Head of caudate nucleus (tissue), 42 donors: ENCODE measurements around the gene HSFX1.
"Not testable (repeated sequence)": the region's sequence is repeated elsewhere in the genome, so short reads cannot be mapped to it uniquely, and the experiment has no call there.

ENCODE experiments used
- DNase-seq, 42 donors: peaks; one replicate each; pipeline versions ENCODE4 v3.0.0 to v3.0.0-alpha.2; 2020 to 2021; ENCODE audit warnings: mixed read lengths in 7 of 42
- intact Hi-C: fragments of 100-400 bp; cut with DNase I; formaldehyde crosslinking; loops from one replicate; pipeline ENCODE4 v1.15.0; 2022

The HSFX1 gene, protein sequence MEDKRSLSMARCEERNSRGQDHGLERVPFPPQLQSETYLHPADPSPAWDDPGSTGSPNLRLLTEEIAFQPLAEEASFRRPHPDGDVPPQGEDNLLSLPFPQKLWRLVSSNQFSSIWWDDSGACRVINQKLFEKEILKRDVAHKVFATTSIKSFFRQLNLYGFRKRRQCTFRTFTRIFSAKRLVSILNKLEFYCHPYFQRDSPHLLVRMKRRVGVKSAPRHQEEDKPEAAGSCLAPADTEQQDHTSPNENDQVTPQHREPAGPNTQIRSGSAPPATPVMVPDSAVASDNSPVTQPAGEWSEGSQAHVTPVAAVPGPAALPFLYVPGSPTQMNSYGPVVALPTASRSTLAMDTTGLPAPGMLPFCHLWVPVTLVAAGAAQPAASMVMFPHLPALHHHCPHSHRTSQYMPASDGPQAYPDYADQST

GRCh38 chrX:149773768-149774167 lies at the start of gene HSFX1:
Gene HSFX1, plus strand, starts transcription at chrX:149774068. Its CDS starts 614 bp downstream, at chrX:149774682.
- DNase-seq, intact Hi-C loops: not testable (repeated sequence)

DNA sequence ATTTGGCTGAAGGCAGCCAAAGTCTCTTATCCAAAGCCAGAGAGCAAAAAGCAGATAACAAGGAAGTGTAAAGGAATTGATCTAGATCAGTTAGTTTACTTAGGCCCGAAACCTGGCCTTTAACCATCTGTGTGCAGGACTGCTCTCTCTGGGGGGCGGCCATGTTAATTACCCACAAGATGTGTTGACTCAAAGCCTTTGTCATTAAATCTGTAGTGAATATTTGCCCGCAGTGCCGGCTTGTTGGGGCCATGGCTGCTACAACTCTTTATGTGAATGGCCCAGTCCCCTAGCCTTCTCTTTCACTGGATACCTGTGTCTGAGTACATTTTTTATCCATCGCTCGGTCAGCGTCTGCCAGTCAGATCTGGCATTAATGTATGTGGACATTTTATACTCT lies 46.6 kb upstream of the HSFX1 start:
- intact Hi-C loops: not testable (repeated sequence)

GRCh38 chrX:149742269-149742668 lies 31.6 kb upstream of the HSFX1 start:
- intact Hi-C loops, DNase-seq: not testable (repeated sequence)

More for the DNA sequence above, 46.6 kb upstream of the HSFX1 start:
- not testable (repeated sequence) for DNase-seq

GRCh38 chrX:149746390-149747007 lies 27.4 kb upstream of the HSFX1 start:
- intact Hi-C loops, DNase-seq: not testable (repeated sequence)

- DNase-seq: no peak
- intact Hi-C loops: no loop called here
Observed at GRCh38 chrX:149757206-149758067, 16.4 kb upstream of the HSFX1 start.

- DNase-seq: peak in 1 of 42 donors; percentile 23
Observed at GRCh38 chrX:149758068-149758714, 15.7 kb upstream of the HSFX1 start.

GRCh38 chrX:149758715-149759078 lies 15.2 kb upstream of the HSFX1 start:
- DNase-seq: peak in 2 of 42 donors; percentile 4 to 33
- intact Hi-C loops: not testable (repeated sequence)

More at GRCh38 chrX:149758068-149758714, 15.7 kb upstream of the HSFX1 start:
- intact Hi-C loops: no loop called here

DNA sequence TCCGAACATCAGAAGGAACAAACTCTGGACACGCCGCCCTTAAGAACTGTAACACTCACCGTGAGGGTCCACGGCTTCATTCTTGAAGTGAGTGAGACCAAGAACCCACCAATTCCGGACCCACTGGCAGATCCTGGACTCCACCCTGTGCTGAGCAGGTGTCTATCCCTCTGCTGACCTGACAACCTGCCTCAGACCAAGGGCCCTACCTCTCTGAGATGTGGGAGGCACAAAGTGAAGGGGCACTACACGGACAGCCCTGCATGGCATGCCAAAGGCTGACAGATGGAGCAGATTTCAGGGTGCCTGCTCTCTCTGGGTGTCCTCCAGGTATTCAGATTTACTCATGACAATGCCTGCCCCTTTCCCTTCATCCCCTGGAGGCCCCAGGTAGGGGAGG lies 14.0 kb upstream of the HSFX1 start:
- DNase-seq: peak in 1 of 42 donors; percentile 6
- intact Hi-C loops: no loop called here

GRCh38 chrX:149760965-149761364 lies 12.9 kb upstream of the HSFX1 start:
- intact Hi-C loops: no loop called here
- DNase-seq: no peak

GRCh38 chrX:149761858-149762674 lies 11.8 kb upstream of the HSFX1 start:
- DNase-seq, intact Hi-C loops: not testable (repeated sequence)

- intact Hi-C loops: no loop called here
- DNase-seq: peak in 1 of 42 donors; percentile 4
Observed at GRCh38 chrX:149762696-149763614, 10.9 kb upstream of the HSFX1 start.

DNA sequence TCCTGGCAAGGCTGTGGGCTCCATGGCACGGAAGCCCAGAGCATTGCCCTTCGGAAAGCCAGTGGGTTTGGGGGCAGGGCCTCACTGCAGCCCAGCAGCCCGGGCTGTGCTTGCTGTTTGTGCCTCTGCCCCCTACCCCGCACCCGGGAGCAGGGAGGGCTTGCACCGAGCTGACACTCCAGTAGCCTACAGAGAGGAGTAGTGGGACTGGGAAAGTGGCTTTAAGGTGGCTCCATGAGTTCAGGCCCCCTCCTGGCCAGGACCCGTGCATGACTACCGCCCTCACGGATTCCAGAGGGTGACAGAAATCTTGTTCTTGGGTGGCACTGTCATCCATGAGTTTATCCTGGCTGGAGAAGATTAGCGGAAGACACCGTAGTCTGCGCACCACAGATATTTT lies 3.5 kb upstream of the HSFX1 start:
- intact Hi-C loops, DNase-seq: not testable (repeated sequence)

DNA sequence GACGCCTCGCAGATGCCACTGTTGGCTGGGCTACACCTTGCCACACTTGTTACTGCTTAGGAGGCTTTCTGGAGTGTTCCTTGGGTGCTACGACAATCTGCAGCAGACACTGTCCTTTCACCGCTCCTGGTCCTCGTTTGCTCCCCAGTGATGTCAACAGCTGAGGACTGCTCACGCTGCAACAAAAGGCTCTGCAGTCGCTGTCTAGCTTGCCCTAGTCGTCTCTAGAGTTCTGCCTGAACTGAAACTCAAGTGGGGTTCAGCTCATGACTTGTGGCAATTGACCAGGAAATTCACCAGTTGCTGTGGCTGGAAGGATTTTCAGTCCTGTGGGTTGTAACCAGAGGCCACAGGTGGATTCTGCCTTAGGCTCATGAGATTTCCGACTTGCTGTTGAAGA lies 842 bp upstream of the HSFX1 start:
- DNase-seq, intact Hi-C loops: not testable (repeated sequence)

GRCh38 chrX:149777999-149778398 lies 4.1 kb downstream of the HSFX1 start:
- intact Hi-C loops, DNase-seq: not testable (repeated sequence)

- intact Hi-C loops, DNase-seq: not testable (repeated sequence)
Observed at GRCh38 chrX:149781727-149782126, 7.9 kb downstream of the HSFX1 start, which contains the start of gene MAGEA9. Gene MAGEA9, plus strand, starts transcription at chrX:149781930. Its CDS starts 4,281 bp downstream, at chrX:149786211.

DNA sequence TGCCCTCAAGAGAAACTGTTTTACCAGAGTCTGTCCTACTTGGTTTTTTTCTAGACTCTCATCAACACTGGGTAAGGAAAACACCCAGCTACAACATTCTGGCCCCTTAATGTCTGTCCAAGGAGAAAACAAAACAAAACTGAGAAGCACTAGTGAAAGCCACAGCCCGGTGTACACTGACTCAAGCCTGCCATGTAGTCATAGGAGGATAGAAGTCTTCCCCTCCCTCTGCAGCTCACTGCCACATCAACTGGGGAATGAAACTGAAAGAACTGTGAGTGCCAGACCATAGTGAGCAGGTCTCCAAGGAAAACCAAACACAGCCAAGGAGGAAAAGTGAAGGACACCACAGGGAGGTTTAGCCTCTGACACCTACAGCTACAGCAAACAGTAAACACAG lies 21.7 kb downstream of the HSFX1 start:
- intact Hi-C loops, DNase-seq: not testable (repeated sequence)
